NOMO-1 (cell line): ENCODE data around the gene TRIM50.
"Not testable (repeated sequence)": the region's sequence is repeated elsewhere in the genome, so short reads cannot be mapped to it uniquely, and the experiment has no call there.

Source experiments
- DNase-seq, 2 experiments: peaks; one replicate each; lab custom pipeline; 2025; ENCODE audit not compliant: unreplicated experiment in 2 of 2; lab: John Stamatoyannopoulos, UW

Gene TRIM50

GRCh38 chr7:73327922-73328321 lies at the start of gene TRIM50, which contains the start of gene FKBP6:
TRIM50 (minus strand) TSS chr7:73328082; CDS start chr7:73324787, 3,295 bp downstream.
FKBP6 (plus strand) TSS chr7:73328161; CDS start chr7:73328429, 268 bp downstream.
- not testable (repeated sequence) for DNase-seq

- no peak for DNase-seq
These were observed 49.0 kb upstream of the TRIM50 start for GRCh38 chr7:73376671-73377412.

GRCh38 chr7:73376262-73376661 lies 48.4 kb upstream of the TRIM50 start:
- not testable (repeated sequence) for DNase-seq

GRCh38 chr7:73373741-73374140 lies 45.9 kb upstream of the TRIM50 start:
- no peak for DNase-seq

- DNase-seq: no peak
These were observed 41.7 kb upstream of the TRIM50 start for GRCh38 chr7:73369622-73370021.

GRCh38 chr7:73369009-73369408 lies 41.1 kb upstream of the TRIM50 start:
- no peak for DNase-seq

- DNase-seq: no peak
These were observed 39.1 kb upstream of the TRIM50 start for GRCh38 chr7:73366990-73367389.

- no peak for DNase-seq
These were observed 38.2 kb upstream of the TRIM50 start for GRCh38 chr7:73366127-73366526.

- no peak for DNase-seq
These were observed 36.3 kb upstream of the TRIM50 start for GRCh38 chr7:73364006-73364728.

GRCh38 chr7:73363225-73364005 lies 35.5 kb upstream of the TRIM50 start:
- no peak for DNase-seq

- DNase-seq: not testable (repeated sequence)
These were observed 32.7 kb upstream of the TRIM50 start for GRCh38 chr7:73360590-73360989.

GRCh38 chr7:73359746-73360375 lies 32.0 kb upstream of the TRIM50 start:
- DNase-seq: no peak

GRCh38 chr7:73359306-73359705 lies 31.4 kb upstream of the TRIM50 start:
- DNase-seq: no peak

- DNase-seq: no peak
These were observed 30.9 kb upstream of the TRIM50 start for GRCh38 chr7:73358590-73359275.

- no peak for DNase-seq
These were observed 28.3 kb upstream of the TRIM50 start for GRCh38 chr7:73356159-73356558.

GRCh38 chr7:73354821-73355220 lies 26.9 kb upstream of the TRIM50 start:
- DNase-seq: no peak

GRCh38 chr7:73354196-73354595 lies 26.3 kb upstream of the TRIM50 start:
- no peak for DNase-seq

- no peak for DNase-seq
These were observed 25.4 kb upstream of the TRIM50 start for GRCh38 chr7:73353243-73353642.

GRCh38 chr7:73352784-73353183 lies 24.9 kb upstream of the TRIM50 start:
- DNase-seq: no peak

- DNase-seq: no peak
These were observed 23.7 kb upstream of the TRIM50 start for GRCh38 chr7:73351447-73352167.
